ENCODE results near the gene QRFP. TPM values are rescaled to one million over a fixed set of nuclear protein-coding genes. Genes with fewer than 3 reads are reported as not detected.

The QRFP gene
- polyA plus RNA-seq, 3 donors: 0.18 to 0.60 (median 0.21) TPM

GRCh38 chr9:130932255-130933079, 35.9 kb upstream of the QRFP start:
- H3K4me1 ChIP-seq (ENCODE audit: control insufficient read depth in 1 of 2, insufficient read depth in 2 of 2, low read length in 2 of 2): no peaks in the 10 kb centered on the region
- no peak overlapping the region for H2AFZ ChIP-seq (ENCODE audit: insufficient read depth, low read depth, low read length, poor library complexity, severe bottlenecking)
- peak overlapping the region in 1 of 2 donors; percentile 49 for H3K4me3 Mint-ChIP-seq
- H3K27ac Mint-ChIP-seq: peak overlapping the region in 1 of 7 donors; percentile 64
- H3K27me3 Mint-ChIP-seq (ENCODE audit: low read depth in 3 of 3): peaks cover 47 to 60% (median 55%) of the 10 kb centered on the region in 3 donors
- 49% methylated on average over 18 of the region's 21 CpGs for WGBS (ENCODE audit: insufficient coverage)
- H3K79me2 ChIP-seq (ENCODE audit: insufficient read depth, low read length): no peaks in the 10 kb centered on the region
- H4K20me1 ChIP-seq (ENCODE audit: insufficient read depth, low read length): no peaks in the 10 kb centered on the region
- H3K36me3 Mint-ChIP-seq: peaks cover 0 to 2% of the 10 kb centered on the region in 2 donors
- H3K4me1 Mint-ChIP-seq: peaks cover 2% of the 10 kb centered on the region
- H3K27ac ChIP-seq (ENCODE audit: low read depth in 1 of 2, low read length in 2 of 2): no peak overlapping the region
- no peak for DNase-seq
- peaks cover 5 to 51% of the 10 kb centered on the region in 2 donors for H3K27me3 ChIP-seq (ENCODE audit: control insufficient read depth in 2 of 2, insufficient read depth in 2 of 2, low read length in 2 of 2)
- no peak overlapping the region for H3K4me3 ChIP-seq (replicated peaks in 1 of 3; ENCODE audit: low read depth in 2 of 3, low read length in 3 of 3)
- H3K36me3 ChIP-seq (replicated peaks in 1 of 2; ENCODE audit: control insufficient read depth in 1 of 2, insufficient read depth in 2 of 2, low read length in 2 of 2): no peaks in the 10 kb centered on the region
- intact Hi-C loops (cut with micrococcal nuclease): no loop called here
- no peak overlapping the region for H3K4me2 ChIP-seq (replicated peaks; ENCODE audit: extremely low read depth, low read length, poor library complexity, severe bottlenecking)
- no peak for TF ChIP-seq CTCF (IDR thresholded peaks at IDR 0.05)
- no peaks in the 10 kb centered on the region for H3K9me3 ChIP-seq (replicated peaks in 1 of 2; ENCODE audit: control insufficient read depth in 1 of 2, insufficient read depth in 1 of 2, low read length in 2 of 2)
- peaks cover 0 to 4% (median 0%) of the 10 kb centered on the region in 7 donors for H3K9me3 Mint-ChIP-seq
- H3K9ac ChIP-seq (ENCODE audit: insufficient read depth, low read length, poor library complexity, severe bottlenecking): no peak overlapping the region

- WGBS (ENCODE audit: insufficient coverage): 71% methylated on average over 17 of the region's 20 CpGs
- Mint-ChIP-seq H3K27ac (no peak overlapping the region), H3K36me3 (no peaks in the 10 kb centered on the region), H3K27me3 (ENCODE audit: low read depth in 3 of 3) (peaks cover 40 to 52% (median 47%) of the 10 kb centered on the region in 3 donors), H3K4me1 (peaks cover 2% of the 10 kb centered on the region), H3K9me3 (peaks cover 0 to 1% (median 0%) of the 10 kb centered on the region in 7 donors), H3K4me3 (no peak overlapping the region)
- no peaks in the 10 kb centered on the region for H3K36me3 ChIP-seq (replicated peaks in 1 of 2; ENCODE audit: control insufficient read depth in 1 of 2, insufficient read depth in 2 of 2, low read length in 2 of 2)
- H3K9ac ChIP-seq (ENCODE audit: insufficient read depth, low read length, poor library complexity, severe bottlenecking): no peak overlapping the region
- no peaks in the 10 kb centered on the region for H3K9me3 ChIP-seq (replicated peaks in 1 of 2; ENCODE audit: control insufficient read depth in 1 of 2, insufficient read depth in 1 of 2, low read length in 2 of 2)
- intact Hi-C loops (cut with micrococcal nuclease): no loop called here
- H3K27ac ChIP-seq (ENCODE audit: low read depth in 1 of 2, low read length in 2 of 2): no peak overlapping the region
- no peaks in the 10 kb centered on the region for H4K20me1 ChIP-seq (ENCODE audit: insufficient read depth, low read length)
- H3K4me2 ChIP-seq (replicated peaks; ENCODE audit: extremely low read depth, low read length, poor library complexity, severe bottlenecking): no peak overlapping the region
- no peaks in the 10 kb centered on the region for H3K4me1 ChIP-seq (ENCODE audit: control insufficient read depth in 1 of 2, insufficient read depth in 2 of 2, low read length in 2 of 2)
- no peaks in the 10 kb centered on the region for H3K79me2 ChIP-seq (ENCODE audit: insufficient read depth, low read length)
- no peak overlapping the region for H2AFZ ChIP-seq (ENCODE audit: insufficient read depth, low read depth, low read length, poor library complexity, severe bottlenecking)
- TF ChIP-seq CTCF (IDR thresholded peaks at IDR 0.05): no peak
- no peak overlapping the region for H3K4me3 ChIP-seq (replicated peaks in 1 of 3; ENCODE audit: low read depth in 2 of 3, low read length in 3 of 3)
- DNase-seq: no peak
- H3K27me3 ChIP-seq (ENCODE audit: control insufficient read depth in 2 of 2, insufficient read depth in 2 of 2, low read length in 2 of 2): peaks cover 2 to 43% of the 10 kb centered on the region in 2 donors
Measured at GRCh38 chr9:130931508-130932254, 35.1 kb upstream of the QRFP start.

Data from CD14-positive monocyte (primary cell).